Embryonic facial prominence (tissue), 1 donor: ENCODE measurements around the gene STT3B.
A peak's percentile ranks its signal among the peaks of the same experiment; 100 is the strongest.
"Not testable (repeated sequence)": the region's sequence is repeated elsewhere in the genome, so short reads cannot be mapped to it uniquely, and the experiment has no call there.

Experiments used
- DNase-seq: peaks from one replicate; pipeline ENCODE4 v3.0.0-alpha.2; 2016; ENCODE audit errors: extremely low spot score

STT3B gene

DNA sequence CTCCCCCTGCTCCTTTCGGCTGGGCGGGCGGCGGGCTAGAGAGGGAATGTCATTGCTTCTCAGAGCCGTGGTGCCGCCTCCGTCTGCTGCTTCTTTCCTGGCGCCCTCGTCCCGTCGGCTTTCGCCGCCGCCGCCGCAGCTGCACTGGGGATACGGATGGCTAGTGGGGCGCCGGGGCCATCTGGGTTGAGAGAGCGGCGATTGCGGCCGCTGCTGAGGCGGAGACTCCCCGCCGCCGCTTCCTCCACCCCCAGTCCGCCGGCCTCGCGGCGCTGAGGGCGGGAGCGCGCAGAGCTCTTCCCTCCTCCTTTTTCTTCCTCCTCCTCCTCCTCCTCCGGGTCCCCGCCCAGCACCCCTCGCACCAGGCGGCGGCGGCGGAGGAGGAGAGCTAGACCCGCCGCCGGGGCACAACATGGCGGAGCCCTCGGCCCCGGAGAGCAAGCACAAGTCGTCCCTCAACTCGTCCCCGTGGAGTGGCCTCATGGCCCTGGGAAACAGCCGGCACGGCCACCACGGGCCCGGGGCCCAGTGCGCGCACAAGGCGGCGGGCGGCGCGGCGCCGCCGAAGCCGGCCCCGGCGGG, at the start of gene STT3B:
Gene STT3B, plus strand, starts transcription at position 339 of the 582 bp plus-strand sequence. Its CDS starts 74 bp downstream, at position 413.
- DNase-seq = peak; percentile 56

DNA sequence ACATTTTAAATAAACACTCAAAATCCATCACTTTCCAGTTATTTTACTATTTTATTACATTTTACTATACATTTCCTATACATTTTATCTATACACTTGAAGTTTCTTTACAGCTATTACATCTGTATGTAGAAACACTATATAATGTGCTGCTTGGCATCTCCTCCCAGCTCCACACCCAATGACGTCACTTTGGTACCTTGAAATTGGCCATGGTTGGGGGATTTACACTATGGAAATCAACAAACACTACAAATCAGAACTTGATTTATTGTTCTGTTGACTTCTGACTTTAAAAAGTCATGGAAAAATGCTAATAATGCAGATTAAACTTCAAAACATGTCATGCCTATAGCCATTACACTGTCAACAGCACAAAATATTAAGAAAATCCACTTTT, 48.9 kb upstream of the STT3B start:
- DNase-seq = no peak

DNA sequence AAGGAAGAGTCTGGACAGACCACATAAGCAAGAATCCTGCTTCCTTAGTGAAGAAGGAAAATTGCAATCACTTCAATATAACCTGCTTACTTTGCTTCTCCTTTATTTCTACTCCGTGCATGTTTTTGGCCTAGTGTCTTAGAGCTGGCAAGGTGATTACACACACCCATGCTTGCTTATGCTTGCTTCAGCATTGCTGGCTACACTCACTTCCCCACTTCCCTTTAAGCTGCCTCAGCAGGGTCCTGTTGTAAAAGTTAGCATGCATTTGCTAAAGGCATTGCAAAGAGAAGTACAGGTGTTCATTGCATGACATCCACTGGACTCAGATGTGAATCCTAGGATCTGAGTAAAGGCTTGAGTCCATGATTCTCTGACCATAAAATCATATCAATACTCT, 47.5 kb upstream of the STT3B start:
- DNase-seq = no peak

DNA sequence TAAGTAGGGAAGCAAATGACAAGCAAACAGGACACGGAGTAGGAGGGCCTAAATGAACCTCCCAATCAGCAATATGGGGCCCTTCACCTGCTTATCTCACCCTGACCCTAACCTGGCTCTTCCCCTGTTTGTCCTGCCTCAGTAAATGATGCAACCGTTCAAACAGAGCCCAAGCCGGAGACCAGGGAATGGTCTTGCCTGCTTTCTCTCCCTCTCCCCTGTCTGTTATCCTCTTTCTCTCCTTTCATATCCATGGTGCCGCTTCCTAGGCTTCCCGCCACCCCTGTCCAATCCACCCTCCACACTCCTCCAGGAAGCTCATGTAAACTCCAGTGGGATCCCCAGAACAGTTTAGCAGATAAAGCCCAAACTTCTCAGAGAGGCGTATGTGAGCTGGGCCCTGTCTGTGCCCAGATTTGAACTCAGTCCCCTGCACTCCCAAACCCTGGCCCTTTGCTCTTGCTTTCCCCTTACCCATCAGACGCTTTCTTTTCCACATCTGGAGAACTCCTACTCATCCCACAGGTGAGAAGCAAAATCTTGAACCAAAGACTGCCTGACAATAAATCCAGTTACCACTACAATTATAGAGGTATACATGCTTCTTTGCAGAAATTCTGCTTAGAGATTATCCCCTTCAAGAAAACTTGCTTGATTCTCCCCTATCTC, 45.7 kb upstream of the STT3B start:
- DNase-seq = no peak

DNA sequence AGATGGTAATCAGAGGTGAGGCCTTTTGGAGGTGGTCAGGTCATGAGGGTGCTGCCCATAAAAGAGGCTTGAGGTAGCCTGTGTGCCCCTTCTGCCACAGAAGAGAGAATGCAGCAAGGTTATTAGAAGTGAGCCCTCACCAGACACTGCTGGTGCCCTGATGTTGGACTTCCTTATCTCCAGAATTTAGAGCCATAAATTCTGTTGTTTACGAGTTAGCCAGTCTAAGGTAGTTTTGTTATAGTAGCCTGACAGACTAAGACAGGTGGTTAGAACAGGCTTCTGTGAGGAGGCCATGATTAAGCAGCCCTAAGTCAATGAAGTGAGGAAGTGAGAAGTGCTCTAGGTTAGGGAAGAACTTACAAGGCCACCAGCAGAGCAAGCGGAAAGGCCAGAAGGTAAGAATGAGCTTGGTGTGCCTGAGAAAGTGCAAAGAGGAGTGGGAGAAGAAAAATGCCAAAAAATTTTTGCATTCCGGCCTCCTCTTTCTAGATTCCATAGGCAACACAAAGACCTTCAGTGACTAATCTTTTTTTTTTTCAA, 44.2 kb upstream of the STT3B start:
- DNase-seq = no peak

DNA sequence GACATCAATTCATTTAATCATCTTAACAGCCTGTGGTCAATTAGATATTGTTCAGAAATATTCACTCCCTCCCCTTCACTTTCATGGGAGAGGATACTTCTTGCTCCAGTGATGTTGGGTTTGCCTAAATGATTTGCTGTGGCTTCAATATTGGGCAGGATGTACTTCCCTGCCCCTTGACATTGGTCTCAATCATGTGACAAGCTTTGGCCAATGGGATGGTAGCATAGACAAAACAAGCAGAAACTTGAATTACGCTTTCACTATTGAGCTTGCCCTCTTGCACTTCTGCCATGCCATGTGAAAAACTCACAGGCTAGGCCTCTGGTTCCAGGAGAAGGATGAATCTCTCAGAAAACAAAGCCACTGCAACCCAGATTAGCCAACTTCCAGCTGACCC, 42.2 kb upstream of the STT3B start:
- no peak for DNase-seq

DNA sequence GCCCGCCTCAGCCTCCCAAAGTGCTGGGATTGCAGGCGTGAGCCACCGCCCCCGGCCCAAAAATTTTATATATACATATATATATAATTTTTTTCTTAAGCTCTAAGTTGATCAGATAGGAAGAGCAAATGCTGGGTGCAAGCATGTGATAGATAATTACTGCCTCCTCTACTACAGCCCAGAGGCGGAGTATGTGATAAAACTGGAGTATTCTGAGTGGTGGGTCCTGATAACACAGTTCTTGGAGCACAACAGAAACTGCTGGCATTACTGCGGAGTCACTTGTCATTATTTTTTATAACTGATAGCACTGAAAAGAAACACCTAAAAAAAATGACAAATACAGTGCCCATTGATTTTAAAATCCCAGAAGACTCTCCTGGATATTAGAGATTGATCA, 41.1 kb upstream of the STT3B start:
- DNase-seq = no peak

DNA sequence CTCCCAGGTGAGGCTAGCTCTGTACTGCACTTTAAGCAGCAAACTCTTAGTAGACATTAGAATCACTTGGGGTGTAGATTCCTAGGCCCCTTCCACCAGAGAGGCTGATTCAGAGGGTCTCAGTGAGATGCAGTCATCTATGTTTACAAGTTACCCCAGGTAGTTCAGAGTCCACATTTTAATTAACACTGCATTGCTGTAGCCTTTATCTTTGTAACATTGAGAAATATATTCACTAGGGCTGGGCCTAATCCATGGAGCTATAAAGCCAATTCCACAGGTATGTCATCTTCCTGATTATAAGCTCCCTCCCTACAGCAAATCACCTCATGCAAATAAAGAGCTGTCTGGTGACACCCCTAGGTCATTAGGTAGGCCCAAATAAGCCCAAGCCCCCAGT, 39.6 kb upstream of the STT3B start:
- no peak for DNase-seq

DNA sequence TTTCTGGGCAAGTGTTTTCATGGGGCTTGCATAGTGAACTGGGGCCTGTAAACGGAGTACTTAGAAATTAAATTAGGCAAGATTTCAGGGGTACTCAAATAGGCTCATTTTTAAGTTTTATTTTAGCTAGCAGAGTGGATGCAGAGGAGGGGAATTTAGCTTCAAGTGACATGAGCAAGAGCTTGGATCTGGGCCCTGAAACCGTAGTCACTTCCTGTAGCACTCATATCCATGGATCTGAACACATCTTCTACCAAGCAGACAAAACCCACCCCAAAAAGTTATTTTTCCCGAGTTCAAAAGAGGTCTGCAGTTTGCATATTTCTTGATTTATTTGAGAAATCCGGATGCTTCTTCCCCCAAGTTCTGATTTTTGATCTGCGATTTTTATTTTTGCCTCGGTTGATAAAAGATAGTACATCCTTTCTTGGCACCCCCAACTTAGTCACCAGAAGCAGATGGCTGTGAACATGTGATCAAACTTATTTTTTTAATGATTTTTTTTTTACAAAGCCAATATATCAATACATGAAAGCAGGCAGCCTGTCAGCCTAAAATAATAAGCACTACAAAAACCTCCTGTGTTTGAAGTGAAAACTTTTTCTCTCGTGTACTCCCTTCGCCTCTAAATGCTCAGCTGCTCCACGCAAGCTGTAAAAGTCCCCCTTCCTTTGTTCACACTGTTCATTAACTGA, 36.6 kb upstream of the STT3B start:
- DNase-seq = no peak

DNA sequence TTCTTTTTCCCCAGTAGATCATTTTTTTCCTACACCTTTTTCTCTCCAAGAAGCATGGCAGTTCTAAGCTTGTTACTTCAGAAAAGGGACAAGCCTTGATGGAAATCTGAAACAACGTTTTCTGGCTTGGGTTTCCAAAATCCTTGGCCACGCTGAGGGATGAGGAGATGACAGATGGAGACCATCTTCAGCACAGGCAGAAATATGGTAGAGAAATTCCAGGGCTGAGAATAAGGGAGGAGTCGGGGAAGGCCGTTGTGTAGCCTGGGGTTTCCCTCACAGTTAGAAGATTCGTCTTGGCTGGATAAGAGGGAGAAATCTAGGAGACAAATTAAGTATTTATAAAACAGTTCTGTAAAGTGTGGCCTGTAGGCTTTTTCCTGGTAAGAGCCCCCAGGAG, 33.9 kb upstream of the STT3B start:
- no peak for DNase-seq

DNA sequence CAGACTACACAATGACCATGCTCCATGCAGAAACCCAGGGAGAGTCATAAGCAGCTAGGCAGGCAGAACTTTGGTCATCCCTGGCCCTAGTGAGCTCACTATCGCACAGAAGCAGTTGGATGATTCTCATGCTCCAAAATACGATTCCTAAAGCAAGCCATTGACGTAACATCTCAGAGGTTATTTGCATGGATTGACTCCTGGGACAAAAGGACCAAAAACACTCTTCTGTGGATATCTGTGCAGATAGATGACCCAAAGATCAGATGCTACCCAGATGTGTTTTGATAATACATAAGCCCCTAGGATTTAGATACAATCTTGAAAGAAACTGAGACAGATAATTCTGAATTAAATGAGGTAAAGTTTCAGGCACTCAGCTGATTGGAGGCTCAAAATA, 33.4 kb upstream of the STT3B start:
- DNase-seq = no peak

DNA sequence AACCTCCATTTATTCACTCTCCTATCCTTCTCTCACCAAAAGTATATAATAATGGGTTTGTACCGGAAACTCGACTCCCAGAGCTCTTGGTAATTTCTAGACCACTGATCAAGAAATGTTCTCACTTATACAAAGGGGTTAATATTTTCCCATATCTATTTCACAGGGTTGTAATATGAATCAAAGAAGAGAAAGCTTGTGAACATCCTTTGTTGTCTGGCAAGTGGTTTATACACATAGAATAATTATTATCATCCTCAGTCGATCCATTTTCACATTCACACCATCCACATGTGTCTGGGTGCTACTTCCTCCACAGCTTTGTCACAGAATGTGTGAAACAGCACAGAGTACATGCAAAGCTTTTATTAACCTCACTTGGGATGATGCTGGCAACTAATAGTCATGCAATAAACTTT, 29.9 kb upstream of the STT3B start:
- DNase-seq = no peak

DNA sequence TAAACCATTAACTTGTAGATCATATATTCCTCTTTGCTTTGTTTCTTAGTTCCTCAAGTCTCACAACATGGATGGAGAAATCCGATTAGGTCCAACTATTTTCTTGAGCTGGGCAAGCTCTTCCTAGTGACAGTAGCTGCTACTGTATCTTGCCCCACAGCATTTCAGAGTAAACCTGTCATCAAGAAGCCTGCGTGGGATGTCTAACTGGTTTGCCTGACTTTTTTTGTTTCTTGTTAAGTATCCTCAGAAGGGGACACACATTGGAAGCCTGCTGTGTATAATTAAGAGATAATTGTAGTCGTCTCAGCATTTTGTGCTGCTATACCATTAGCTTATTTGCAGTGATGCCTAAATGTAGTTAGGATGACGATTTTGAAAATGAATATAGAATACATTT, 29.3 kb upstream of the STT3B start:
- DNase-seq = no peak

DNA sequence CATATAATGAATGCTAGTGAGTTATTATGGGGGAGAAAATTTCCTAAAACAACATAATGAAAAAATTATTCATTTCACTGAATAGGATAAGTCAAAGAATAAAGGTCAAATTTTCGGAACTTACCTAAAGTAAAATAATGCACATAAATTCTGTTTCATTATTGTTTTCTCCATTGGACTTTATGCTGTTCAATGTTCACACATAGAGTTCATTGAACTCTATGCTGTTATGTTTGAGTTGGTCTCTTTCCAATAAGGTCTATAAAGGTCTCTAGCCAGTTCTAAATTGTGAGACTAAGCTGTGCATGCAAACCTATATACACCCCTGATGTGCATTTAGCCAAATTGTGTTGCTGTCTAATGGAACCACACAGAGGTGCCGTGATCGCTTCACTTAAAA, 28.5 kb upstream of the STT3B start:
- no peak for DNase-seq

DNA sequence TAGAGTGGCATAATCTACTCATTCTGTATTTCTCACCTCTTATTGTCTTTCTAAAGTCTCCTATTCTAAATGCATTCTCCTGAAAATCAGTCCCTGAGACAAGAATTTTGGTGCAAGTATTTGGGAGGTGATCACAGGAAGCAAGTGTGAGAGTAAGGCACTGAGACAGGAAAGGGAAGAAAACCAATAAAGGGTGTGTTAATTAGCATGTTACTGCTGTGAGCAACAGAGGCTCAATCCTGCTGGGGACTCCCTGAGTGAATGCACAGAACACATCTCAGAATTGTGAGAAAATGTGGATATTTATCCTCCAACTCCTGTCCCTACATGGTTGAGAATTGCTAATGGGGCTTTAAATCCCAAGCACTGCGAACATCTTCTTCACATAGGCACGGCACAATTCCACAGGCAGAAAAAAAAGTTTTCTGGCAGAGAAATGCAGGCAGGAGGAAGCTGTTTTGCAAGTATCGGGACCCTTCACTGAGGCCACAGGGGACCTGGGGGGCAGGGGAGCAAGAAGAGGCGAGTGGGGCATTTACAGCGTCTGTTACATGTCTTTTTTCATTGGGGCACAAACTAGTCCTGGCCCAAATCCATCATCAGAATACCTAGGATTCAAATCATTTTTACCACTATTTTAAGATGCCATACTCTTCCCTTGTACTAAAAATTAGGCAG, 27.2 kb upstream of the STT3B start:
- no peak for DNase-seq

DNA sequence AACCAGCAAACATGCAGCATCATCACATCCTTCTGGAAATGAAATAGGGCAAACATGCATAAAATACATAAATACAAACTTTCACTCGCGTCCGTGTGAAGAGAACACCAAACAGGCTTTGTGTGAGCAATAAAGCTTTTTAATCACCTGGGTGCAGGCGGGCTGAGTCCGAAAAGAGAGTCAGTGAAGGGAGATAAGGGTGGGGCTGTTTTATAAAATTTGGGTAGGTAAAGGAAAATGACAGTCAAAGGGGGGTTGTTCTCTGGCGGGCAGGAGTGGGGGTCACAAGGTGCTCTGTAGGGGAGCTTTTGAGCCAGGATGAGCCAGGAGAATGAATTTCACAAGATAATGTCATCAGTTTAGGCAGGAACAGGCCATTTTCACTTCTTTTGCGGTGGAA, 26.2 kb upstream of the STT3B start:
- DNase-seq = not testable (repeated sequence)

DNA sequence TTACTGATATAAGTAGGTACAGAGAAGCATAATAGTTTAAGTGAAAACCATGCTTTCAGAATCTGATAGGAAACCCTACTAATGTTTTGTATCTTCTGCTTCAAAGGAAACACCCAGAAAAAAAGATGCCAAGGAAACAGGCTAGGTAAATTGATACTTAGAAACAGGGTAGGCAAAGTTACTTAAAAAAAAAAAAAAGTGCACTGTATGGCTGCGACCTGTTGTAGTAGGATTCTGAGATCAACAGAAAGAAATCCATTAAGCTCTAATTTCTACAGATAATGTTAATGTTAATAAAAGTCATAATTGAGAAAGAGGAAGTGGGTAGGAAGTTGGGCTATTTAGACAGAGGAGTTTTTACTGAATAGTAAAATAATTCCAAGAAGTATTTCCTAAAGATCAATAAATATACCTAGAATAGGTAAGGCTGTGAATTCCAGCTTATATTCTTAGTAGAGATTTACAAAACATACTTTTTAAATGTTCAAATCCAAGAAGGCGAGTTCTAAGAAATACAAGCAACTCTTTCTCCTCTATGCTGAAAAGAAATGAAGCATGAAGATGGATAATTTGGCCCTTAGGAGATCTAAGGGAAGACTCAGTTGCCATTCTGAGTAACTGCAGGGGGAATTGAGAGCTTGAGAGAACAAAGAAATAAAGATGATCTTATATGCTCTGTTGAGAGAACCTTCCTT, 24.1 kb upstream of the STT3B start:
- DNase-seq = no peak

DNA sequence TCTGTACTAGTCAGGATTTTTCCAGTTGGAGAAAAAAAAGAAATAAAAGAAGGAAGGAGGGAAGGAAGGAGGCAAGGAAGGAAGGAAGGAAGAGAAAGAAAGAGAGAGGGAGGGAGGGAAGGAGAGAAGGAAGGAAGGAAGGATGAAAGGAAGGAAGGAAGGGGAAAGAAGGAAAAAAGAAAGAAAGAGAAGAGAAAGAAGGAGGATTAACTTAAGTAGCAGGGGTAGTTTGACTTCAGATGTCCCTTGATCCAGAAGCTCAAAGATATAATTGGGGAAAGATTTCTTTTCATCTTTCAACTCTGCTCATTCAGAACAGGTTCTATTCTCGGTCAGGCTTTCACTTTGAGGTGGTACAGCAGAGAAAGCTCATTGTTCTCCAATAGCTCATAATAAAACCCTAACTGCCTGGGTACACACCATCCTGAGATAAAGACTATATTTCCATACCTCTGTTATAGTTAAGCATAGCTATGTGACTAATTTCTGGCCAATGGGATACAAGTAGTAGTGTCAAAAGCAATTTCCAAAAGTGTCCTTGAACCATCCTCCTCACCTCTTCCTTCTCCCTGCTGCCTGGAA, 23.5 kb upstream of the STT3B start:
- DNase-seq = no peak

DNA sequence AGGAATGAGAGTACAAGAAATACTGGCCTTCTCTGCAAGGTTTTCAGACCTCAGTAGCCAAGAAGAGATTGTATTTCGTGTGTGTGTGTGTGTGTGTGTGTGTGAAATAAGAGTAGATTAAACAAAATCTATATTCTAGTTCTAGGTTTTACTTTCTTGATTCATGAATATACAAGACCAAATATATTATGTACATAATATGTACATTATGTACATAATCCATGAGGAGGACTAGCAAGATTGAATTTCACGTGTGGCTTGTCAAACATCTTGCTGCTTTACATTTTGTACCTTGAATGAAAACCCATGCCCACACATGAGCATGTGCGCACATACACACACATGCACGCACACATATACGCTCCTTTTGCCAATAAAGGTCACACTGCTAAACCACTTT, 18.2 kb upstream of the STT3B start:
- no peak for DNase-seq

DNA sequence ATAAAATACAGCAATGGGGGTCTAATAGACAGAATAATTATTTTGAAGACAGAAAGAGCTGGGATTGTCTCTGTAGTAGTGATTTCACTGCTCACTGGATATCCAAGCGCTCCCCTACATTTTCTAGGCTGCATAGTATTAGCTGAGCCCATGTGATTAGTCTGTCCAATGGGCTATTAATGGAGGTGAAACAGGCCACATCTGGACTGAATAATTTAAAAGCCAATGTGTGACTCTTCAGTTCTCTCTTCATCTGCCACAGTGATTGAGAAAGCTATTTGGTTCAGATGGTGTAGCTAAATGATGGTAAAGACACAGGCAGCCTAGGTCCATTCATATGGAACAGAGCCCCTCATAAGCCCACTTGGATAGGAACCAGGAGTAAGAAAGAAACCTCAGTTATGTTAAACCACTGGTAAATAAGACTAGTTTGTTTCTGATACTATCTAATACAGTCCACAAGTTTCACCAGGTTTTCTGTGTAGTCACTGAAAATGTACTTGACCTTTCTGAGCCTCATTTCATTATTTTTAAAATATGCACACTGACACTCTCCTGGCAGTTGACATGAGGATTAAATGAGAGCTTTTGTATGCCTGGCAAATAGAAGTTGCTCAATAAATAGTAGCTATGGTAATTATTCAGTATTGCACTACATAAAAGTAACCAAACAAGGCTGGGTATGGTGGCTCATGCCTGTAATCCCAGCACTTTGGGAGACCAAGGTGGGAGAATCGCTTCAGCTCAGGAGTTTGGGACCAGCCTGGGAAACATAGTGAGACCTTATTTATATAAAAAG, 17.0 kb upstream of the STT3B start:
- DNase-seq = no peak

DNA sequence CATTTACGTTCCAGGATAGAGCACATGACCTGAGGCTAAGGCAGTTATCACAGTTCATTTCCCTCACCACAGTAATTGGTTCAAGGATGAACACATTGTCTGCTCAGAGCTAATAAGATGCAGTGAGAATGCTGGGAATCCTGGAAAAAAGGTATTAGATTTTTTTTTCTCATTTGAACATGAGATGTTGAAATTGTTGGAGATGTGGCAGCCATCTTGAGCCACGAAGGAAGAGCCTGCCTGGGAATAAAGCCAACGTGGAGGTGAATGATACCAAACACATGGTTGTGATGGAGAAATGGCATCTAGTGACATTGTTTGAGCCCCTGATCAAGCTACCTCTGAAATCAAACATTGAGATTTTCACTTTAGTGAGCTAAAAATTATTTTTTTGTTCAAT, 16.0 kb upstream of the STT3B start:
- no peak for DNase-seq
